K562 (cell line): ENCODE results near the gene NTSR2.

Source experiments
- BRF1 ChIP-seq: IDR thresholded peaks from 3 replicates; pipeline ENCODE4 v1.6.1; 2011; ENCODE audit warnings: borderline replicate concordance, mild to moderate bottlenecking; ENCODE audit not compliant: insufficient read length; ENCODE audit errors: extremely low read depth
- EZH2 ChIP-seq: IDR thresholded peaks from 2 replicates; pipeline ENCODE4 v1.6.1; 2012; ENCODE audit warnings: low read depth, mild to moderate bottlenecking, inconsistent platforms, low read length, borderline replicate concordance
- FOS ChIP-seq: IDR thresholded peaks from 3 replicates; pipeline ENCODE4 v1.6.1; 2011; ENCODE audit not compliant: insufficient read length; ENCODE audit errors: extremely low read depth
- KDM5B ChIP-seq: fragments of 200-600 bp; sonication (generic); IDR thresholded peaks from 2 replicates; pipeline ENCODE4 v1.6.1; 2012; ENCODE audit warnings: low read depth, mild to moderate bottlenecking, moderate library complexity, low read length, control low read depth, inconsistent platforms; ENCODE audit not compliant: insufficient replicate concordance
- NFIX ChIP-seq: fragments of 250-450 bp; sonication (Bioruptor Pico); IDR thresholded peaks from 2 replicates; pipeline ENCODE4 v1.4.0; 2020; ENCODE audit warnings: low read depth, mild to moderate bottlenecking, moderate library complexity
- PTBP1 ChIP-seq: fragments of 200-400 bp; formaldehyde crosslinking; IDR thresholded peaks from 2 replicates; pipeline ENCODE4 v1.6.1; 2017; ENCODE audit warnings: low read depth, low read length
- ZNF239 ChIP-seq: fragments of 250-450 bp; sonication (Bioruptor Pico); IDR thresholded peaks from 2 replicates; pipeline ENCODE4 v1.4.0; 2020; ENCODE audit warnings: mild to moderate bottlenecking
- TF ChIP-seq, protein P1 (sequence below): sonication (generic); formaldehyde crosslinking; IDR thresholded peaks from 2 replicates; pipeline ENCODE4 v1.5.0; 2020; ENCODE audit warnings: missing genetic modification reagents
- TF ChIP-seq, protein P2 (sequence below): fragments of 150-350 bp; IDR thresholded peaks from 2 replicates; pipeline ENCODE4 v1.6.1; 2014; ENCODE audit warnings: low read depth, mild to moderate bottlenecking, low read length, borderline replicate concordance
- TF ChIP-seq, protein P3 (sequence below): sonication (generic); formaldehyde crosslinking; IDR thresholded peaks from 2 replicates; pipeline ENCODE4 v1.8.0; 2022; ENCODE audit warnings: mild to moderate bottlenecking, missing genetic modification reagents
- TF ChIP-seq, protein P4 (sequence below), 2 experiments: fragments of 450-650 bp; formaldehyde crosslinking in 1 of 2; IDR thresholded peaks; 2 replicates each; pipeline versions ENCODE4 v1.4.0 to v1.6.1; 2014 to 2020; ENCODE audit warnings: mild to moderate bottlenecking in 2 of 2, borderline replicate concordance in 1 of 2, low read depth in 1 of 2

DNA sequence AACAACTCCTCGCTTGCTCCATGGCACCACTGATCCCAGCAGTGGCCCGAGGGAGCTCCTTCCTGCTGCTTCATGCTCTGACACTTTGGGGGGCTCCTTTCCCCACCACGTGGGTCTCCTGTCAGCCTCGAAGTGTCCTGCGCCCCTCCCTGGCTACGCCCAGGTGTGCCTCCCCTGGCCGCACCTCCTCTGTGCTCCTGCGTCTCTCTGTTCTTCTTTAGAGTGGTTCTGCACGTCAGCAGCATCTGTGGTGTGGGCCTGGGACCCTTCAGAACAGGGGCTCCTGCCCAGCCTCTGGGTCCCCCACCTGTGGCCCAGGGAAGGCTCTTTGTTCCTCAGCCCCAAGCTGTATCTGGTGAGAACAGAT, 26.7 kb upstream of the NTSR2 start:
- TF ChIP-seq PTBP1 (no peak), NFIX (CRISPR knock-in tag) (no peak), EZH2 (no peak), KDM5B (no peak), FOS (no peak), ZNF239 (CRISPR knock-in tag) (no peak), BRF1 (no peak)
- TF ChIP-seq, protein P1, sequence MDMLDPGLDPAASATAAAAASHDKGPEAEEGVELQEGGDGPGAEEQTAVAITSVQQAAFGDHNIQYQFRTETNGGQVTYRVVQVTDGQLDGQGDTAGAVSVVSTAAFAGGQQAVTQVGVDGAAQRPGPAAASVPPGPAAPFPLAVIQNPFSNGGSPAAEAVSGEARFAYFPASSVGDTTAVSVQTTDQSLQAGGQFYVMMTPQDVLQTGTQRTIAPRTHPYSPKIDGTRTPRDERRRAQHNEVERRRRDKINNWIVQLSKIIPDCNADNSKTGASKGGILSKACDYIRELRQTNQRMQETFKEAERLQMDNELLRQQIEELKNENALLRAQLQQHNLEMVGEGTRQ (CRISPR knock-in tag): no peak
- TF ChIP-seq, protein P2, sequence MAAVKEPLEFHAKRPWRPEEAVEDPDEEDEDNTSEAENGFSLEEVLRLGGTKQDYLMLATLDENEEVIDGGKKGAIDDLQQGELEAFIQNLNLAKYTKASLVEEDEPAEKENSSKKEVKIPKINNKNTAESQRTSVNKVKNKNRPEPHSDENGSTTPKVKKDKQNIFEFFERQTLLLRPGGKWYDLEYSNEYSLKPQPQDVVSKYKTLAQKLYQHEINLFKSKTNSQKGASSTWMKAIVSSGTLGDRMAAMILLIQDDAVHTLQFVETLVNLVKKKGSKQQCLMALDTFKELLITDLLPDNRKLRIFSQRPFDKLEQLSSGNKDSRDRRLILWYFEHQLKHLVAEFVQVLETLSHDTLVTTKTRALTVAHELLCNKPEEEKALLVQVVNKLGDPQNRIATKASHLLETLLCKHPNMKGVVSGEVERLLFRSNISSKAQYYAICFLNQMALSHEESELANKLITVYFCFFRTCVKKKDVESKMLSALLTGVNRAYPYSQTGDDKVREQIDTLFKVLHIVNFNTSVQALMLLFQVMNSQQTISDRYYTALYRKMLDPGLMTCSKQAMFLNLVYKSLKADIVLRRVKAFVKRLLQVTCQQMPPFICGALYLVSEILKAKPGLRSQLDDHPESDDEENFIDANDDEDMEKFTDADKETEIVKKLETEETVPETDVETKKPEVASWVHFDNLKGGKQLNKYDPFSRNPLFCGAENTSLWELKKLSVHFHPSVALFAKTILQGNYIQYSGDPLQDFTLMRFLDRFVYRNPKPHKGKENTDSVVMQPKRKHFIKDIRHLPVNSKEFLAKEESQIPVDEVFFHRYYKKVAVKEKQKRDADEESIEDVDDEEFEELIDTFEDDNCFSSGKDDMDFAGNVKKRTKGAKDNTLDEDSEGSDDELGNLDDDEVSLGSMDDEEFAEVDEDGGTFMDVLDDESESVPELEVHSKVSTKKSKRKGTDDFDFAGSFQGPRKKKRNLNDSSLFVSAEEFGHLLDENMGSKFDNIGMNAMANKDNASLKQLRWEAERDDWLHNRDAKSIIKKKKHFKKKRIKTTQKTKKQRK: no peak
- TF ChIP-seq, protein P3, sequence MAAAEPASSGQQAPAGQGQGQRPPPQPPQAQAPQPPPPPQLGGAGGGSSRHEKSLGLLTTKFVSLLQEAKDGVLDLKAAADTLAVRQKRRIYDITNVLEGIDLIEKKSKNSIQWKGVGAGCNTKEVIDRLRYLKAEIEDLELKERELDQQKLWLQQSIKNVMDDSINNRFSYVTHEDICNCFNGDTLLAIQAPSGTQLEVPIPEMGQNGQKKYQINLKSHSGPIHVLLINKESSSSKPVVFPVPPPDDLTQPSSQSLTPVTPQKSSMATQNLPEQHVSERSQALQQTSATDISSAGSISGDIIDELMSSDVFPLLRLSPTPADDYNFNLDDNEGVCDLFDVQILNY: no peak
- TF ChIP-seq, protein P4, sequence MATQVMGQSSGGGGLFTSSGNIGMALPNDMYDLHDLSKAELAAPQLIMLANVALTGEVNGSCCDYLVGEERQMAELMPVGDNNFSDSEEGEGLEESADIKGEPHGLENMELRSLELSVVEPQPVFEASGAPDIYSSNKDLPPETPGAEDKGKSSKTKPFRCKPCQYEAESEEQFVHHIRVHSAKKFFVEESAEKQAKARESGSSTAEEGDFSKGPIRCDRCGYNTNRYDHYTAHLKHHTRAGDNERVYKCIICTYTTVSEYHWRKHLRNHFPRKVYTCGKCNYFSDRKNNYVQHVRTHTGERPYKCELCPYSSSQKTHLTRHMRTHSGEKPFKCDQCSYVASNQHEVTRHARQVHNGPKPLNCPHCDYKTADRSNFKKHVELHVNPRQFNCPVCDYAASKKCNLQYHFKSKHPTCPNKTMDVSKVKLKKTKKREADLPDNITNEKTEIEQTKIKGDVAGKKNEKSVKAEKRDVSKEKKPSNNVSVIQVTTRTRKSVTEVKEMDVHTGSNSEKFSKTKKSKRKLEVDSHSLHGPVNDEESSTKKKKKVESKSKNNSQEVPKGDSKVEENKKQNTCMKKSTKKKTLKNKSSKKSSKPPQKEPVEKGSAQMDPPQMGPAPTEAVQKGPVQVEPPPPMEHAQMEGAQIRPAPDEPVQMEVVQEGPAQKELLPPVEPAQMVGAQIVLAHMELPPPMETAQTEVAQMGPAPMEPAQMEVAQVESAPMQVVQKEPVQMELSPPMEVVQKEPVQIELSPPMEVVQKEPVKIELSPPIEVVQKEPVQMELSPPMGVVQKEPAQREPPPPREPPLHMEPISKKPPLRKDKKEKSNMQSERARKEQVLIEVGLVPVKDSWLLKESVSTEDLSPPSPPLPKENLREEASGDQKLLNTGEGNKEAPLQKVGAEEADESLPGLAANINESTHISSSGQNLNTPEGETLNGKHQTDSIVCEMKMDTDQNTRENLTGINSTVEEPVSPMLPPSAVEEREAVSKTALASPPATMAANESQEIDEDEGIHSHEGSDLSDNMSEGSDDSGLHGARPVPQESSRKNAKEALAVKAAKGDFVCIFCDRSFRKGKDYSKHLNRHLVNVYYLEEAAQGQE (IDR thresholded peaks at IDR 0.05; ENCODE audit: borderline replicate concordance): no peak
- TF ChIP-seq, protein P4 (CRISPR knock-in tag; IDR thresholded peaks at IDR 0.05; ENCODE audit: low read depth): no peak
